HG03135 (cell line): ENCODE measurements around the gene SYN1.

Experiments
- ATAC-seq: cut with Tn5 transposase; IDR thresholded peaks from one replicate; pipeline ENCODE4 v1.9.1; 2021; ENCODE audit warnings: mild to moderate bottlenecking, moderate library complexity; ENCODE audit not compliant: unreplicated experiment

SYN1 gene

GRCh38 chrX:47574547-47575301 is 44.9 kb downstream of the SYN1 start:
- ATAC-seq, result no peak

- no peak for ATAC-seq
These were observed 45.5 kb downstream of the SYN1 start for GRCh38 chrX:47574076-47574546.

GRCh38 chrX:47573341-47574075 is 46.1 kb downstream of the SYN1 start:
- no peak for ATAC-seq

GRCh38 chrX:47572773-47573340 is 46.8 kb downstream of the SYN1 start:
- no peak for ATAC-seq

GRCh38 chrX:47571896-47572295 is 47.8 kb downstream of the SYN1 start:
- no peak for ATAC-seq

GRCh38 chrX:47571215-47571614 is 48.4 kb downstream of the SYN1 start:
- no peak for ATAC-seq

- ATAC-seq, result no peak
These were observed 48.9 kb downstream of the SYN1 start for GRCh38 chrX:47570794-47571193.

- no peak for ATAC-seq
These were observed 50.9 kb downstream of the SYN1 start for GRCh38 chrX:47568656-47569295.

GRCh38 chrX:47566841-47567240 is 52.8 kb downstream of the SYN1 start:
- ATAC-seq, result no peak

- no peak for ATAC-seq
These were observed 55.1 kb downstream of the SYN1 start for GRCh38 chrX:47564438-47565085.

- ATAC-seq, result no peak
These were observed 55.8 kb downstream of the SYN1 start for GRCh38 chrX:47563801-47564315.

- no peak for ATAC-seq
These were observed 56.9 kb downstream of the SYN1 start for GRCh38 chrX:47562615-47563243.

- peak; percentile 5 for ATAC-seq
These were observed 58.0 kb downstream of the SYN1 start for GRCh38 chrX:47561659-47562151.

- ATAC-seq, result peak; percentile 85
These were observed 58.6 kb downstream of the SYN1 start, which contains the start of gene ARAF for GRCh38 chrX:47560934-47561658. Gene ARAF, plus strand, starts transcription at chrX:47561205. Its CDS starts 1,763 bp downstream, at chrX:47562968.

GRCh38 chrX:47560179-47560933 is 59.3 kb downstream of the SYN1 start:
- no peak for ATAC-seq

GRCh38 chrX:47558436-47558835 is 61.2 kb downstream of the SYN1 start:
- ATAC-seq, result no peak

GRCh38 chrX:47556045-47556623 is 63.5 kb downstream of the SYN1 start:
- peak; percentile 93 for ATAC-seq

GRCh38 chrX:47543496-47543895 is 76.2 kb downstream of the SYN1 start:
- ATAC-seq, result no peak
